ENCODE data around the gene IDNK. TPM values are rescaled to one million over a fixed set of nuclear protein-coding genes. Genes with fewer than 3 reads are reported as not detected.

The IDNK gene
- total and polyA plus RNA-seq, 2 of the 4 experiments (the other 2 are of a cell fraction): 1.4 to 2.3 TPM

GRCh38 chr9:83655433-83655832 is 32.5 kb downstream of the IDNK start:
- no peak overlapping the region for H4K8ac ChIP-seq (ENCODE audit: low read depth in 2 of 2, low read length in 2 of 2)
- H2AK5ac ChIP-seq (ENCODE audit: low read depth, low read length): no peak overlapping the region
- dilution Hi-C loops (cut with HindIII; ENCODE audit: low sequenced_read_pairs, unreplicated experiment): no loop called here
- H2AFZ ChIP-seq (replicated peaks; ENCODE audit: low read length, poor library complexity): no peak overlapping the region
- no peak overlapping the region for H3K14ac ChIP-seq (replicated peaks; ENCODE audit: low read depth, low read length)
- ATAC-seq (ENCODE audit: low read depth) (no peak), DNase-seq (no peak)
- H2BK5ac ChIP-seq (ENCODE audit: low read depth, low read length, poor library complexity, severe bottlenecking): no peak overlapping the region
- in situ Hi-C loops (cut with MboI; ENCODE audit: low sequenced_read_pairs): no loop called here
- H4K5ac ChIP-seq (ENCODE audit: low read depth, low read length): no peak overlapping the region
- no peak overlapping the region for H3K4me2 ChIP-seq (ENCODE audit: low read depth, low read length)
- H2BK15ac ChIP-seq (ENCODE audit: low read depth, low read length): no peak overlapping the region
- no peak overlapping the region for H3K4me3 ChIP-seq (ENCODE audit: insufficient read depth, low read depth, low read length)
- WGBS, 2 experiments (ENCODE audit: extremely low coverage in 2 of 2, insufficient read length in 1 of 2): no CpG with 5 or more reads among the region's 1 CpG
- no peak overlapping the region for H2BK20ac ChIP-seq (ENCODE audit: low read depth, low read length)
- intact Hi-C loops (cut with micrococcal nuclease): no loop called here
- H4K20me1 ChIP-seq (ENCODE audit: insufficient read depth, low read length): 0 out of 2 replicates have a peak, but pooled peaks cover under 1% of the 10 kb centered on the region
- H3K27me3 ChIP-seq (ENCODE audit: control insufficient read depth, insufficient read depth, low read length): no peaks in the 10 kb centered on the region
- no peak overlapping the region for H3K56ac ChIP-seq (ENCODE audit: extremely low read depth, insufficient read depth, low read length)
- H3K4me1 ChIP-seq (ENCODE audit: control insufficient read depth, insufficient read depth, low read length): no peaks in the 10 kb centered on the region
- H4K91ac ChIP-seq (ENCODE audit: insufficient read depth, low read depth, low read length): no peak overlapping the region
- ChIA-PET POLR2A (ENCODE audit: unreplicated experiment) (no interaction called here), CTCF (no interaction called here)
- no peaks in the 10 kb centered on the region for H3K9me3 ChIP-seq (ENCODE audit: control insufficient read depth, insufficient read depth, low read length)
- no peaks in the 10 kb centered on the region for H3K9me1 ChIP-seq (ENCODE audit: insufficient read depth, low read length)
- BruUV-seq (replicated peaks): no TSS peak
- no peak overlapping the region for H2BK120ac ChIP-seq (ENCODE audit: low read depth, low read length)
- no peak overlapping the region for H3K9ac ChIP-seq (ENCODE audit: low read depth, low read length)
- H3K4ac ChIP-seq (ENCODE audit: low read depth, low read length): no peak overlapping the region
- H2AK9ac ChIP-seq (replicated peaks; ENCODE audit: low read depth, low read length, poor library complexity): no peak overlapping the region
- H3K36me3 ChIP-seq (ENCODE audit: control insufficient read depth, insufficient read depth, low read length): peaks cover 31% of the 10 kb centered on the region
- H3K79me1 ChIP-seq (ENCODE audit: low read depth in 1 of 2, low read length in 2 of 2): peaks cover 19 to 29% of the 10 kb centered on the region in 2 experiments; a peak in 3 of 4 replicates
- H3K27ac ChIP-seq (ENCODE audit: insufficient read depth, low read length): no peak overlapping the region
- no peak overlapping the region for H3K23ac ChIP-seq (ENCODE audit: low read depth, low read length)
- no peak overlapping the region for H3K18ac ChIP-seq (ENCODE audit: low read depth, low read length)
- TF ChIP-seq CHD1 (IDR thresholded peaks at IDR 0.05; ENCODE audit: low read depth, low read length) (no peak), POLR2A (IDR thresholded peaks at IDR 0.05; ENCODE audit: low read depth, low read length) (no peak), NFE2L2 (IDR thresholded peaks at IDR 0.05; ENCODE audit: low read depth, low read length) (no peak), MAFK (IDR thresholded peaks at IDR 0.05; ENCODE audit: low read depth, low read length) (no peak), FOS (IDR thresholded peaks at IDR 0.05; ENCODE audit: low read depth, low read length) (no peak), MXI1 (IDR thresholded peaks at IDR 0.05; ENCODE audit: borderline replicate concordance, low read depth, low read length) (no peak), RAD21 (IDR thresholded peaks at IDR 0.05; ENCODE audit: low read length) (no peak), USF2 (IDR thresholded peaks at IDR 0.05; ENCODE audit: low read depth, low read length) (no peak), BHLHE40 (IDR thresholded peaks at IDR 0.05; ENCODE audit: low read depth, low read length) (no peak), RCOR1 (IDR thresholded peaks at IDR 0.05; ENCODE audit: insufficient replicate concordance, low read length) (no peak), CEBPB (IDR thresholded peaks at IDR 0.05; ENCODE audit: low read depth, low read length) (no peak), ELK1 (IDR thresholded peaks at IDR 0.05; ENCODE audit: borderline replicate concordance, low read depth, low read length) (no peak), CTCF (conservative IDR thresholded peaks at IDR 0.05; ENCODE audit: low read depth, low read length) (no peak), MAZ (IDR thresholded peaks at IDR 0.05; ENCODE audit: borderline replicate concordance, low read depth, low read length) (no peak), SMC3 (IDR thresholded peaks at IDR 0.05; ENCODE audit: low read depth, low read length) (no peak), RFX5 (IDR thresholded peaks at IDR 0.05; ENCODE audit: low read depth, low read length) (no peak)
